ENCODE measurements around the gene IMMP2L. TPM values are rescaled to one million over a fixed set of nuclear protein-coding genes. Genes with fewer than 3 reads are reported as not detected.

IMMP2L gene
- total and polyA plus RNA-seq, 2 of the 13 experiments (the other 11 are each of a cell fraction or from before 2014, with no cell fraction given), result 7.8 to 16.9 TPM

DNA sequence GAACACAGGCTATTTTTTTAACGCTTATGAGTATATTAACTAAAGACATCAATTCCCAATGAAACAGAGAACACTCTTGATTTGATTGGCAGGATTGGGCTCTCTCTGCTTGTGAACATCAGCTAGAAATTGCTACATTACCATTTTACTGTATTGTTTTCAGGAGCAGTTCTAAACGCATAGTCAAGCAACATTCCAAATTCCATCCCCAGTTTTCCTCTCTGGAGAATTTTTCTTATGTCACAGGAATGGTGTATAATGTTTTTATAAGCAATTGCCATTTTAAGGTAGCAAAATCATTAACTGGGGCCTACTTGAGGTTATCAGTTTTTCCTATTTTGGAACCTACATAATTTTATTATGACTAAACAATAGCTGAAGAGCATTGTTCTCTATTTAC is 748.3 kb downstream of the IMMP2L start:
- Histone ChIP-seq H4K20me1 (ENCODE audit: insufficient read depth, low read length) (no peaks in the 10 kb centered on the region), H3K4me2 (ENCODE audit: low read depth, low read length) (no peak overlapping the region), H3K4me1 (ENCODE audit: insufficient read depth, low read length) (no peaks in the 10 kb centered on the region), H3K27me3 (ENCODE audit: control insufficient read depth in 1 of 2, insufficient read depth in 2 of 2, low read length in 2 of 2) (no peaks in the 10 kb centered on the region), H3K4me3 (replicated peaks in 1 of 3; ENCODE audit: insufficient read depth in 1 of 3, low read depth in 2 of 3, low read length in 3 of 3) (no peak overlapping the region), H3K79me2 (ENCODE audit: insufficient read depth, low read length) (no peaks in the 10 kb centered on the region), H3K36me3 (replicated peaks in 1 of 2; ENCODE audit: control insufficient read depth in 1 of 2, insufficient read depth in 2 of 2, low read length in 2 of 2) (no peaks in the 10 kb centered on the region), H2AFZ (ENCODE audit: low read length) (no peak overlapping the region), H3K27ac (ENCODE audit: extremely low read length, insufficient read depth, low read length) (no peak overlapping the region), H3K9ac (ENCODE audit: insufficient read depth, low read depth, low read length) (no peak overlapping the region), H3K9me3 (ENCODE audit: low read length) (no peaks in the 10 kb centered on the region)
- BruUV-seq (replicated peaks), result no TSS peak
- ChIA-PET CTCF (ENCODE audit: low intra/inter-chr PET ratio, low total read pairs) (no interaction called here), POLR2A (no interaction called here)
- FAIRE-seq, result no peak
- WGBS (ENCODE audit: low lambda C conversion rate), result 39% methylated on average over 2 of the region's 2 CpGs
- DNase-seq (ENCODE audit: low spot score), result no peak
- ATAC-seq, result no peak
- in situ Hi-C loops (cut with HindIII; ENCODE audit: extremely low pct_ligation_motif_present, low pct_unique_long_range_greater_than_20kb) (no loop called here), intact Hi-C loops (cut with micrococcal nuclease; ENCODE audit: unreplicated experiment) (no loop called here)
- no peak for TF ChIP-seq ZNF143 (CRISPR knock-in tag; IDR thresholded peaks at IDR 0.05)
- no peak for TF ChIP-seq KLF9 (CRISPR knock-in tag; IDR thresholded peaks at IDR 0.05; ENCODE audit: low read depth)
- no peak for TF ChIP-seq NAIF1 (CRISPR knock-in tag; IDR thresholded peaks at IDR 0.05; ENCODE audit: borderline replicate concordance)
- TF ChIP-seq, protein P1, sequence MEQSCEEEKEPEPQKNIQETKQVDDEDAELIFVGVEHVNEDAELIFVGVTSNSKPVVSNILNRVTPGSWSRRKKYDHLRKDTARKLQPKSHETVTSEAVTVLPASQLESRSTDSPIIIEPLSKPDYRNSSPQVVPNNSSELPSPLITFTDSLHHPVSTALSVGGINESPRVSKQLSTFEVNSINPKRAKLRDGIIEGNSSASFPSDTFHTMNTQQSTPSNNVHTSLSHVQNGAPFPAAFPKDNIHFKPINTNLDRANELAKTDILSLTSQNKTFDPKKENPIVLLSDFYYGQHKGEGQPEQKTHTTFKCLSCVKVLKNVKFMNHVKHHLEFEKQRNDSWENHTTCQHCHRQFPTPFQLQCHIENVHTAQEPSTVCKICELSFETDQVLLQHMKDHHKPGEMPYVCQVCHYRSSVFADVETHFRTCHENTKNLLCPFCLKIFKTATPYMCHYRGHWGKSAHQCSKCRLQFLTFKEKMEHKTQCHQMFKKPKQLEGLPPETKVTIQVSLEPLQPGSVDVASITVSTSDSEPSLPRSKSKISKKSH (CRISPR knock-in tag; IDR thresholded peaks at IDR 0.05; ENCODE audit: borderline replicate concordance), result no peak
- no peak for TF ChIP-seq ZNF558 (CRISPR knock-in tag; IDR thresholded peaks at IDR 0.05; ENCODE audit: borderline replicate concordance)
- TF ChIP-seq, protein P2, sequence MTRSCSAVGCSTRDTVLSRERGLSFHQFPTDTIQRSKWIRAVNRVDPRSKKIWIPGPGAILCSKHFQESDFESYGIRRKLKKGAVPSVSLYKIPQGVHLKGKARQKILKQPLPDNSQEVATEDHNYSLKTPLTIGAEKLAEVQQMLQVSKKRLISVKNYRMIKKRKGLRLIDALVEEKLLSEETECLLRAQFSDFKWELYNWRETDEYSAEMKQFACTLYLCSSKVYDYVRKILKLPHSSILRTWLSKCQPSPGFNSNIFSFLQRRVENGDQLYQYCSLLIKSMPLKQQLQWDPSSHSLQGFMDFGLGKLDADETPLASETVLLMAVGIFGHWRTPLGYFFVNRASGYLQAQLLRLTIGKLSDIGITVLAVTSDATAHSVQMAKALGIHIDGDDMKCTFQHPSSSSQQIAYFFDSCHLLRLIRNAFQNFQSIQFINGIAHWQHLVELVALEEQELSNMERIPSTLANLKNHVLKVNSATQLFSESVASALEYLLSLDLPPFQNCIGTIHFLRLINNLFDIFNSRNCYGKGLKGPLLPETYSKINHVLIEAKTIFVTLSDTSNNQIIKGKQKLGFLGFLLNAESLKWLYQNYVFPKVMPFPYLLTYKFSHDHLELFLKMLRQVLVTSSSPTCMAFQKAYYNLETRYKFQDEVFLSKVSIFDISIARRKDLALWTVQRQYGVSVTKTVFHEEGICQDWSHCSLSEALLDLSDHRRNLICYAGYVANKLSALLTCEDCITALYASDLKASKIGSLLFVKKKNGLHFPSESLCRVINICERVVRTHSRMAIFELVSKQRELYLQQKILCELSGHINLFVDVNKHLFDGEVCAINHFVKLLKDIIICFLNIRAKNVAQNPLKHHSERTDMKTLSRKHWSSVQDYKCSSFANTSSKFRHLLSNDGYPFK (CRISPR knock-in tag; IDR thresholded peaks at IDR 0.05; ENCODE audit: borderline replicate concordance), result no peak
- no peak for TF ChIP-seq ZNF224 (CRISPR knock-in tag; IDR thresholded peaks at IDR 0.05)
- no peak for TF ChIP-seq SATB2 (CRISPR knock-in tag; IDR thresholded peaks at IDR 0.05)
- no peak for TF ChIP-seq FOSL2 (CRISPR knock-in tag; IDR thresholded peaks at IDR 0.05)
- TF ChIP-seq ZNF7 (CRISPR knock-in tag; IDR thresholded peaks at IDR 0.05), result no peak
- TF ChIP-seq ZNF354B (CRISPR knock-in tag; IDR thresholded peaks at IDR 0.05), result no peak
- TF ChIP-seq NR2F1 (CRISPR knock-in tag; IDR thresholded peaks at IDR 0.05), result no peak
- no peak for TF ChIP-seq SNAI1 (CRISPR knock-in tag; IDR thresholded peaks at IDR 0.05; ENCODE audit: borderline replicate concordance)
- TF ChIP-seq, protein P3, sequence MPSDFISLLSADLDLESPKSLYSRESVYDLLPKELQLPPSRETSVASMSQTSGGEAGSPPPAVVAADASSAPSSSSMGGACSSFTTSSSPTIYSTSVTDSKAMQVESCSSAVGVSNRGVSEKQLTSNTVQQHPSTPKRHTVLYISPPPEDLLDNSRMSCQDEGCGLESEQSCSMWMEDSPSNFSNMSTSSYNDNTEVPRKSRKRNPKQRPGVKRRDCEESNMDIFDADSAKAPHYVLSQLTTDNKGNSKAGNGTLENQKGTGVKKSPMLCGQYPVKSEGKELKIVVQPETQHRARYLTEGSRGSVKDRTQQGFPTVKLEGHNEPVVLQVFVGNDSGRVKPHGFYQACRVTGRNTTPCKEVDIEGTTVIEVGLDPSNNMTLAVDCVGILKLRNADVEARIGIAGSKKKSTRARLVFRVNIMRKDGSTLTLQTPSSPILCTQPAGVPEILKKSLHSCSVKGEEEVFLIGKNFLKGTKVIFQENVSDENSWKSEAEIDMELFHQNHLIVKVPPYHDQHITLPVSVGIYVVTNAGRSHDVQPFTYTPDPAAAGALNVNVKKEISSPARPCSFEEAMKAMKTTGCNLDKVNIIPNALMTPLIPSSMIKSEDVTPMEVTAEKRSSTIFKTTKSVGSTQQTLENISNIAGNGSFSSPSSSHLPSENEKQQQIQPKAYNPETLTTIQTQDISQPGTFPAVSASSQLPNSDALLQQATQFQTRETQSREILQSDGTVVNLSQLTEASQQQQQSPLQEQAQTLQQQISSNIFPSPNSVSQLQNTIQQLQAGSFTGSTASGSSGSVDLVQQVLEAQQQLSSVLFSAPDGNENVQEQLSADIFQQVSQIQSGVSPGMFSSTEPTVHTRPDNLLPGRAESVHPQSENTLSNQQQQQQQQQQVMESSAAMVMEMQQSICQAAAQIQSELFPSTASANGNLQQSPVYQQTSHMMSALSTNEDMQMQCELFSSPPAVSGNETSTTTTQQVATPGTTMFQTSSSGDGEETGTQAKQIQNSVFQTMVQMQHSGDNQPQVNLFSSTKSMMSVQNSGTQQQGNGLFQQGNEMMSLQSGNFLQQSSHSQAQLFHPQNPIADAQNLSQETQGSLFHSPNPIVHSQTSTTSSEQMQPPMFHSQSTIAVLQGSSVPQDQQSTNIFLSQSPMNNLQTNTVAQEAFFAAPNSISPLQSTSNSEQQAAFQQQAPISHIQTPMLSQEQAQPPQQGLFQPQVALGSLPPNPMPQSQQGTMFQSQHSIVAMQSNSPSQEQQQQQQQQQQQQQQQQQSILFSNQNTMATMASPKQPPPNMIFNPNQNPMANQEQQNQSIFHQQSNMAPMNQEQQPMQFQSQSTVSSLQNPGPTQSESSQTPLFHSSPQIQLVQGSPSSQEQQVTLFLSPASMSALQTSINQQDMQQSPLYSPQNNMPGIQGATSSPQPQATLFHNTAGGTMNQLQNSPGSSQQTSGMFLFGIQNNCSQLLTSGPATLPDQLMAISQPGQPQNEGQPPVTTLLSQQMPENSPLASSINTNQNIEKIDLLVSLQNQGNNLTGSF (CRISPR knock-in tag; IDR thresholded peaks at IDR 0.05), result no peak
- TF ChIP-seq ZNF776 (CRISPR knock-in tag; IDR thresholded peaks at IDR 0.05), result no peak

Measured in HepG2 (cell line).